GM12878 (cell line): ENCODE data around the gene CILP. TPM values are rescaled to one million over a fixed set of nuclear protein-coding genes. Genes with fewer than 3 reads are reported as not detected.

Source experiments
- CREB1 ChIP-seq: IDR thresholded peaks from 2 replicates; pipeline ENCODE4 v1.6.1; 2012; ENCODE audit warnings: low read depth, mild to moderate bottlenecking, inconsistent platforms
- CTCF ChIP-seq, 3 experiments: IDR thresholded peaks in 2 of 3; conservative IDR thresholded peaks in 1 of 3; 2 replicates each; pipeline ENCODE4 v1.5.1; 2011; ENCODE audit warnings: low read depth in 3 of 3, low read length in 3 of 3, mild to moderate bottlenecking in 3 of 3, control low read depth in 2 of 3, moderate library complexity in 2 of 3, inconsistent platforms in 1 of 3, mixed read lengths in 1 of 3; ENCODE audit not compliant: control insufficient read depth in 2 of 3, insufficient read depth in 1 of 3; ENCODE audit errors: extremely low read depth in 1 of 3
- CUX1 ChIP-seq: IDR thresholded peaks from 2 replicates; pipeline ENCODE4 v1.6.1; 2012; ENCODE audit warnings: improper control_type of control experiment, low read depth, low read length; ENCODE audit not compliant: insufficient replicate concordance
- IKZF1 ChIP-seq: fragments of 450-650 bp; conservative IDR thresholded peaks from 2 replicates; pipeline ENCODE4 v1.6.1; 2017; ENCODE audit warnings: antibody characterized with exemption, mild to moderate bottlenecking
- IKZF2 ChIP-seq, 2 experiments: fragments of 450-650 bp; IDR thresholded peaks; 2 replicates each; pipeline ENCODE4 v1.6.1; 2017; ENCODE audit warnings: mild to moderate bottlenecking in 2 of 2, moderate library complexity in 2 of 2
- NFYB ChIP-seq: IDR thresholded peaks from 2 replicates; pipeline ENCODE4 v1.6.1; 2011; ENCODE audit warnings: low read depth, mild to moderate bottlenecking, low read length, improper control_type of control experiment, moderate library complexity; ENCODE audit not compliant: insufficient read depth
- NKRF ChIP-seq: fragments of 450-650 bp; conservative IDR thresholded peaks from 2 replicates; pipeline ENCODE4 v1.6.1; 2017; ENCODE audit warnings: mild to moderate bottlenecking, moderate library complexity
- NR2C2 ChIP-seq: IDR thresholded peaks from 2 replicates; pipeline ENCODE4 v1.6.1; 2011; ENCODE audit warnings: borderline replicate concordance, low read depth; ENCODE audit not compliant: control insufficient read depth, insufficient read length
- POLR2AphosphoS5 ChIP-seq: IDR thresholded peaks from 2 replicates; pipeline ENCODE4 v1.6.1; 2011; ENCODE audit warnings: mild to moderate bottlenecking, low read length, inconsistent platforms
- RAD51 ChIP-seq: fragments of 450-650 bp; IDR thresholded peaks from 2 replicates; pipeline ENCODE4 v1.6.1; 2016; ENCODE audit warnings: moderate library complexity, mild to moderate bottlenecking, inconsistent platforms
- SIN3A ChIP-seq: IDR thresholded peaks from 2 replicates; pipeline ENCODE4 v1.6.1; 2012; ENCODE audit warnings: low read depth, low read length, improper control_type of control experiment
- STAT3 ChIP-seq: IDR thresholded peaks from 2 replicates; pipeline ENCODE4 v1.6.1; 2011; ENCODE audit warnings: low read depth, low read length, improper control_type of control experiment
- TCF3 ChIP-seq: IDR thresholded peaks from 2 replicates; pipeline ENCODE4 v1.6.1; 2012; ENCODE audit warnings: low read depth, mild to moderate bottlenecking, low read length, borderline replicate concordance; ENCODE audit not compliant: insufficient read depth
- polyA plus RNA-seq, 11 experiments: library from polyadenylated mRNA; depleted of rRNA in 4 of 11; unstranded in 6 of 11; stranded (reverse) in 5 of 11; fragments of >200 nt; fragmentation: Nextera tagmentation in 4 of 11; fragmentation: Illumina TruSeq in 1 of 11; extraction: Ambion mirVana in 4 of 11; extraction: Trizol in 1 of 11; gene quantifications; 1 replicate in 1 of 11; 2 replicates in 10 of 11; pipeline versions ENCODE4 v1.2.1 to v1.2.3, GENCODE V29; 2011 to 2016; ENCODE audit warnings: inconsistent platforms in 2 of 11, missing spikeins in 2 of 11, low read depth in 1 of 11
- total RNA-seq, 4 experiments: library from RNA; depleted of rRNA in 3 of 4; stranded (reverse); fragments of >200 nt in 3 of 4; fragmentation: Illumina TruSeq in 1 of 4; extraction: Trizol in 1 of 4; gene quantifications; 2 replicates each; pipeline versions ENCODE4 v1.2.1 to v1.2.3, GENCODE V29; 2013 to 2021

The CILP gene
- total and polyA plus RNA-seq, 10 of the 15 experiments (the other 5 are each of a cell fraction or from before 2014, with no cell fraction given), result 0.03 to 0.06 (median 0.04) TPM; not detected in 4

GRCh38 chr15:65184305-65184867, 26.9 kb downstream of the CILP start (continued):
- no peak for TF ChIP-seq NFYB
- TF ChIP-seq POLR2AphosphoS5, result peak; percentile 23; the same call in 1 of the 2 replicates
- peak; percentile 13; the same call in 1 of the 2 replicates for TF ChIP-seq IKZF1
- 0 out of 4 replicates have a peak, but pooled peaks of 1 of the 2 experiments have one; percentile 23 for TF ChIP-seq IKZF2 (IDR thresholded peaks at IDR 0.05)
- peak; percentile 76; the same call in 1 of the 2 replicates for TF ChIP-seq NKRF
- TF ChIP-seq STAT3, result no peak
- no peak for TF ChIP-seq CUX1
- no peak for TF ChIP-seq NR2C2
- TF ChIP-seq RAD51, result no peak
- peak; percentile 36; the same call in 1 of the 2 replicates for TF ChIP-seq SIN3A
- no peak for TF ChIP-seq CTCF (IDR thresholded peaks at IDR 0.05 in 2 of 3, conservative IDR thresholded peaks at IDR 0.05 in 1 of 3; ENCODE audit: control insufficient read depth in 2 of 3, extremely low read depth in 1 of 3, insufficient read depth in 1 of 3, low read depth in 3 of 3, low read length in 3 of 3)
- no peak for TF ChIP-seq CREB1
- no peak for TF ChIP-seq TCF3
